ENCODE measurements around the gene TM9SF1. TPM values are rescaled to one million over a fixed set of nuclear protein-coding genes. Genes with fewer than 3 reads are reported as not detected.

Gene TM9SF1
- total RNA-seq, 1 donor from 2014 or later: 45.7 TPM

- DNase-seq (ENCODE audit: low spot score in 2 of 2, unreplicated experiment in 2 of 2): no peak
- Mint-ChIP-seq H3K4me3 (no peak overlapping the region), H3K27me3 (ENCODE audit: low read depth) (no peaks in the 10 kb centered on the region), H3K9me3 (no peaks in the 10 kb centered on the region), H3K27ac (no peak overlapping the region), H3K36me3 (peaks cover 33% of the 10 kb centered on the region), H3K4me1 (peaks cover 18% of the 10 kb centered on the region)
- no peak for TF ChIP-seq CTCF (IDR thresholded peaks at IDR 0.05; ENCODE audit: unreplicated experiment)
Observed at GRCh38 chr14:24157331-24157730, 37.9 kb downstream of the TM9SF1 start.

- Mint-ChIP-seq H3K27ac (no peak overlapping the region), H3K9me3 (no peaks in the 10 kb centered on the region), H3K27me3 (ENCODE audit: low read depth) (no peaks in the 10 kb centered on the region), H3K4me3 (no peak overlapping the region), H3K4me1 (peaks cover 13% of the 10 kb centered on the region), H3K36me3 (peaks cover 34% of the 10 kb centered on the region)
- DNase-seq (ENCODE audit: low spot score in 2 of 2, unreplicated experiment in 2 of 2): no peak
- TF ChIP-seq CTCF (IDR thresholded peaks at IDR 0.05; ENCODE audit: unreplicated experiment): no peak
Observed at GRCh38 chr14:24156840-24157239, 38.4 kb downstream of the TM9SF1 start.

GRCh38 chr14:24155100-24155499 lies 40.1 kb downstream of the TM9SF1 start:
- Mint-ChIP-seq H3K27me3 (ENCODE audit: low read depth) (no peaks in the 10 kb centered on the region), H3K36me3 (peaks cover 43% of the 10 kb centered on the region), H3K4me1 (peaks cover 1% of the 10 kb centered on the region), H3K4me3 (no peak overlapping the region), H3K9me3 (no peaks in the 10 kb centered on the region), H3K27ac (no peak overlapping the region)
- no peak for DNase-seq (ENCODE audit: low spot score in 2 of 2, unreplicated experiment in 2 of 2)
- no peak for TF ChIP-seq CTCF (IDR thresholded peaks at IDR 0.05; ENCODE audit: unreplicated experiment)

- H3K4me1 Mint-ChIP-seq: peaks cover 14% of the 10 kb centered on the region
Observed at GRCh38 chr14:24151404-24152080, 43.7 kb downstream of the TM9SF1 start.

GRCh38 chr14:24150993-24151392 lies 44.2 kb downstream of the TM9SF1 start:
- H3K36me3 Mint-ChIP-seq: peaks cover 33% of the 10 kb centered on the region
- no peak for TF ChIP-seq CTCF (IDR thresholded peaks at IDR 0.05; ENCODE audit: unreplicated experiment)
- H3K4me1 Mint-ChIP-seq: peaks cover 18% of the 10 kb centered on the region
- no peak overlapping the region for H3K4me3 Mint-ChIP-seq
- H3K27ac Mint-ChIP-seq: no peak overlapping the region
- no peaks in the 10 kb centered on the region for H3K9me3 Mint-ChIP-seq
- H3K27me3 Mint-ChIP-seq (ENCODE audit: low read depth): no peaks in the 10 kb centered on the region
- DNase-seq (ENCODE audit: low spot score in 2 of 2, unreplicated experiment in 2 of 2): no peak

More at GRCh38 chr14:24151404-24152080, 43.7 kb downstream of the TM9SF1 start:
- H3K36me3 Mint-ChIP-seq: peaks cover 33% of the 10 kb centered on the region
- no peaks in the 10 kb centered on the region for H3K9me3 Mint-ChIP-seq
- no peak overlapping the region for H3K4me3 Mint-ChIP-seq
- TF ChIP-seq CTCF (IDR thresholded peaks at IDR 0.05; ENCODE audit: unreplicated experiment): no peak
- no peaks in the 10 kb centered on the region for H3K27me3 Mint-ChIP-seq (ENCODE audit: low read depth)
- DNase-seq (ENCODE audit: low spot score in 2 of 2, unreplicated experiment in 2 of 2): no peak
- no peak overlapping the region for H3K27ac Mint-ChIP-seq

All from mesothelial cell of epicardium (in vitro differentiated cells).